Measurements from ENCODE around the gene ARHGAP1.

DNA sequence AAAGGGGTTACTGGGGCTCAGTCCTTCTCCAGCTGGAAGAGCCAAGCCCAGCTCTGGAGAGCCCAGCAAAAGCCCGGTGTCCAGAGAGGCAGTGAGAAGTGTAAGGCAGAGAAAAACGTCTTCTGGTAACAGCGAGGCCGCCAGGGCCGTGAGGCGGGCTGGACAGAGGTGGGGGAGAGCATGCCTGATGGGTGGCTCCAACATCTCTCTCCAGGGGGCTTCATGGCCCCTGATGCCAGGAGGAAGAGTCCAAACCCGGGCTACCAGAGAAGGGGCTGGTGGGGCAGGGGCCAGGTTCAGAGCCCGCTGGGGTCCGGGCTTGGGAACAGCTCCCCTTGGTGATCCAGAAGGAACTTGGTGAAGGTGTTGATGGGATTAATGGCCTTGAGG, 21.7 kb downstream of the ARHGAP1 start:
- TF ChIP-seq YY1 (IDR thresholded peaks at IDR 0.05; ENCODE audit: insufficient read depth, insufficient read length) (no peak), ZNF274 (IDR thresholded peaks at IDR 0.05; ENCODE audit: low read depth, low read length) (no peak), SUZ12 (IDR thresholded peaks at IDR 0.05; ENCODE audit: extremely low read depth, insufficient read depth, insufficient read length) (no peak)
